HEK293T (cell line): ENCODE measurements around the gene BRAF.
"Not testable (repeated sequence)": the region's sequence is repeated elsewhere in the genome, so short reads cannot be mapped to it uniquely, and the experiment has no call there.

Source experiments
- CTCF ChIA-PET: fragments of 350-600 bp; formaldehyde crosslinking; extraction: SDS; loops from one replicate; lab custom pipeline; 2021; ENCODE audit warnings: antibody characterized with exemption, inconsistent platforms; lab: Yijun Ruan, JAX
- POLR2A ChIA-PET: fragments of 350-600 bp; formaldehyde crosslinking; extraction: SDS; loops from one replicate; lab custom pipeline; 2020; ENCODE audit warnings: antibody characterized with exemption, inconsistent platforms; lab: Yijun Ruan, JAX
- DNase-seq: peaks from one replicate; pipeline ENCODE4 v3.0.0; 2012; ENCODE audit warnings: mixed read lengths; ENCODE audit errors: extremely low spot score
- ARNT ChIP-seq: fragments of 450-650 bp; IDR thresholded peaks from 2 replicates; pipeline ENCODE4 v1.6.1; 2017; ENCODE audit warnings: mild to moderate bottlenecking
- BHLHE40 ChIP-seq: fragments of 450-650 bp; IDR thresholded peaks from 2 replicates; pipeline ENCODE4 v1.6.1; 2016; ENCODE audit warnings: mild to moderate bottlenecking, moderate library complexity, borderline replicate concordance
- CTBP1 ChIP-seq: fragments of 450-650 bp; IDR thresholded peaks from 2 replicates; pipeline ENCODE4 v1.6.1; 2016; ENCODE audit warnings: borderline replicate concordance
- ELF4 ChIP-seq: fragments of 450-650 bp; IDR thresholded peaks from 2 replicates; pipeline ENCODE4 v1.6.1; 2017; ENCODE audit warnings: antibody characterized with exemption
- FOXA1 ChIP-seq: fragments of 450-650 bp; IDR thresholded peaks from 2 replicates; pipeline ENCODE4 v1.6.1; 2016; ENCODE audit warnings: mild to moderate bottlenecking
- FOXK2 ChIP-seq: fragments of 450-650 bp; IDR thresholded peaks from 2 replicates; pipeline ENCODE4 v1.6.1; 2016; ENCODE audit warnings: mild to moderate bottlenecking
- FOXM1 ChIP-seq: fragments of 450-650 bp; IDR thresholded peaks from 2 replicates; pipeline ENCODE4 v1.6.1; 2017; ENCODE audit warnings: mild to moderate bottlenecking, borderline replicate concordance
- HDGF ChIP-seq: fragments of 450-650 bp; IDR thresholded peaks from 2 replicates; pipeline ENCODE4 v1.6.1; 2017; ENCODE audit warnings: antibody characterized with exemption, borderline replicate concordance
- L3MBTL2 ChIP-seq: fragments of 450-650 bp; conservative IDR thresholded peaks from 2 replicates; pipeline ENCODE4 v1.6.1; 2016; ENCODE audit warnings: mild to moderate bottlenecking
- LEF1 ChIP-seq: fragments of 450-650 bp; IDR thresholded peaks from 2 replicates; pipeline ENCODE4 v1.6.1; 2017; ENCODE audit warnings: mild to moderate bottlenecking, borderline replicate concordance
- NFRKB ChIP-seq: fragments of 450-650 bp; IDR thresholded peaks from 2 replicates; pipeline ENCODE4 v1.6.1; 2016; ENCODE audit warnings: mild to moderate bottlenecking, moderate library complexity
- PKNOX1 ChIP-seq: fragments of 450-650 bp; IDR thresholded peaks from 2 replicates; pipeline ENCODE4 v1.6.1; 2016
- SP1 ChIP-seq: fragments of 450-650 bp; IDR thresholded peaks from 2 replicates; pipeline ENCODE4 v1.6.1; 2017
- SUZ12 ChIP-seq: fragments of 450-650 bp; IDR thresholded peaks from 2 replicates; pipeline ENCODE4 v1.6.1; 2016; ENCODE audit warnings: mild to moderate bottlenecking
- TARDBP ChIP-seq: fragments of 450-650 bp; IDR thresholded peaks from 2 replicates; pipeline ENCODE4 v1.6.1; 2016
- ZNF384 ChIP-seq: fragments of 450-650 bp; IDR thresholded peaks from 2 replicates; pipeline ENCODE4 v1.6.1; 2016

BRAF gene

GRCh38 chr7:140945940-140946339 lies 21.2 kb upstream of the BRAF start:
- ChIA-PET CTCF (no interaction called here), POLR2A (no interaction called here)
- TF ChIP-seq FOXM1 = no peak
- TF ChIP-seq PKNOX1 = peak; percentile 85
- no peak for TF ChIP-seq LEF1
- TF ChIP-seq CTBP1 = peak; percentile 45; the same call in 1 of the 2 replicates
- DNase-seq = no peak

- CTCF ChIA-PET = not testable (repeated sequence)
Observed at GRCh38 chr7:140942242-140942641, 17.5 kb upstream of the BRAF start.

GRCh38 chr7:140940898-140941297 lies 16.2 kb upstream of the BRAF start:
- no peak for TF ChIP-seq L3MBTL2
- TF ChIP-seq CTBP1 = no peak
- TF ChIP-seq FOXA1 = no peak
- no peak for TF ChIP-seq LEF1
- TF ChIP-seq ELF4 = no peak
- TF ChIP-seq FOXK2 = no peak
- TF ChIP-seq HDGF = no peak
- no peak for TF ChIP-seq SUZ12
- no peak for TF ChIP-seq ARNT
- TF ChIP-seq TARDBP = no peak
- no peak for TF ChIP-seq PKNOX1
- no peak for TF ChIP-seq BHLHE40
- no peak for TF ChIP-seq NFRKB
- TF ChIP-seq SP1 = no peak
- TF ChIP-seq FOXM1 = no peak
- TF ChIP-seq ZNF384 = no peak
- ChIA-PET POLR2A (no interaction called here), CTCF (no interaction called here)

More at GRCh38 chr7:140942242-140942641, 17.5 kb upstream of the BRAF start:
- DNase-seq, POLR2A ChIA-PET: not testable (repeated sequence)

GRCh38 chr7:140937702-140938264 lies 13.1 kb upstream of the BRAF start:
- no peak for DNase-seq
- ChIA-PET POLR2A (no interaction called here), CTCF (no interaction called here)
- no peak for TF ChIP-seq L3MBTL2
- no peak for TF ChIP-seq FOXM1
- TF ChIP-seq NFRKB = no peak
- no peak for TF ChIP-seq ELF4
- TF ChIP-seq HDGF = no peak
- no peak for TF ChIP-seq CTBP1
- no peak for TF ChIP-seq LEF1
- no peak for TF ChIP-seq TARDBP
- no peak for TF ChIP-seq BHLHE40
- TF ChIP-seq ARNT = no peak
- no peak for TF ChIP-seq ZNF384
- no peak for TF ChIP-seq FOXA1
- TF ChIP-seq PKNOX1 = no peak
- TF ChIP-seq FOXK2 = no peak
- no peak for TF ChIP-seq SUZ12
- no peak for TF ChIP-seq SP1

More at GRCh38 chr7:140940898-140941297, 16.2 kb upstream of the BRAF start:
- DNase-seq = no peak

GRCh38 chr7:140928491-140929309 lies 4.0 kb upstream of the BRAF start:
- no peak for DNase-seq
- CTCF ChIA-PET = no interaction called here
- no peak for TF ChIP-seq FOXK2
- TF ChIP-seq BHLHE40 = no peak
- no peak for TF ChIP-seq SUZ12
- no peak for TF ChIP-seq LEF1
- no peak for TF ChIP-seq SP1
- no peak for TF ChIP-seq FOXA1
- TF ChIP-seq CTBP1 = no peak
- no peak for TF ChIP-seq NFRKB
- TF ChIP-seq ARNT = no peak
- no peak for TF ChIP-seq ELF4
- TF ChIP-seq ZNF384 = no peak
- no peak for TF ChIP-seq FOXM1
- TF ChIP-seq L3MBTL2 = no peak
- no peak for TF ChIP-seq HDGF
- TF ChIP-seq PKNOX1 = no peak
- no peak for TF ChIP-seq TARDBP
- POLR2A ChIA-PET = no interaction called here

GRCh38 chr7:140927945-140928344 lies 3.2 kb upstream of the BRAF start:
- CTCF ChIA-PET = not testable (repeated sequence)
- POLR2A ChIA-PET = interaction anchor here (1.4 kb wide), 1 partner anchor 87 kb away, joined by 6 read pairs; the partner anchor contains the start of gene MRPS33

More at GRCh38 chr7:140927945-140928344, 3.2 kb upstream of the BRAF start:
- DNase-seq = not testable (repeated sequence)
